GM12872 (cell line): ENCODE results near the gene UBE2L6.

Source experiments
- TF ChIP-seq, protein P1 (sequence below): IDR thresholded peaks from 3 replicates; pipeline ENCODE4 v1.5.1; 2011; ENCODE audit warnings: low read depth, mild to moderate bottlenecking, low read length, moderate library complexity; ENCODE audit not compliant: insufficient read depth

The UBE2L6 gene

DNA sequence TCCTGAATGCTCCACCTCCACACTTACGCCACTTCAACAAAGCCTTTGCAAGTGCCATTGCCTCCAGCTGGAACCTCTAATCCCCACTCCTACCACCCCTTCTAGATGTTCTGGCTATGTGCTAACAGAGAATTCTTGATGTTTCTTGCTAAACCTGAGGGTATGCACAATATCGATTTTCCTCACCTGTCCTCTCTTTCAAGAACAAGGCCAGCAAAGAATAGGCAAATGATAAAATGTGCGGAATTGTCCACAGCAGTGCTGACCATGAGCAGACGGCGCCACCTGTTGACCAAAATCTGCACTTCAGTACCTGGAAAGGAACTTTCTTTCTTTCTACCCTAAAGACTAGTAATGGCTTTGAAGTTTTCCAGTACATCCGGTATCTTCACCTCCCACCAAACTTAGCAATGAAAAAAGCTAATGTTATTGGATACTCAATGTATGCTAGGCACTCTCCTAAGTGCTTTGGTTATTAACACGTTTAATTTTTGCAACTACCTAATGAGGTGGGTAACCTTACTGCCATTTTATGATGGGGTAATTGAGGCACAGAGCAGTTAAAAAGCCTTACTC lies 40.3 kb downstream of the UBE2L6 start:
- TF ChIP-seq, protein P1, sequence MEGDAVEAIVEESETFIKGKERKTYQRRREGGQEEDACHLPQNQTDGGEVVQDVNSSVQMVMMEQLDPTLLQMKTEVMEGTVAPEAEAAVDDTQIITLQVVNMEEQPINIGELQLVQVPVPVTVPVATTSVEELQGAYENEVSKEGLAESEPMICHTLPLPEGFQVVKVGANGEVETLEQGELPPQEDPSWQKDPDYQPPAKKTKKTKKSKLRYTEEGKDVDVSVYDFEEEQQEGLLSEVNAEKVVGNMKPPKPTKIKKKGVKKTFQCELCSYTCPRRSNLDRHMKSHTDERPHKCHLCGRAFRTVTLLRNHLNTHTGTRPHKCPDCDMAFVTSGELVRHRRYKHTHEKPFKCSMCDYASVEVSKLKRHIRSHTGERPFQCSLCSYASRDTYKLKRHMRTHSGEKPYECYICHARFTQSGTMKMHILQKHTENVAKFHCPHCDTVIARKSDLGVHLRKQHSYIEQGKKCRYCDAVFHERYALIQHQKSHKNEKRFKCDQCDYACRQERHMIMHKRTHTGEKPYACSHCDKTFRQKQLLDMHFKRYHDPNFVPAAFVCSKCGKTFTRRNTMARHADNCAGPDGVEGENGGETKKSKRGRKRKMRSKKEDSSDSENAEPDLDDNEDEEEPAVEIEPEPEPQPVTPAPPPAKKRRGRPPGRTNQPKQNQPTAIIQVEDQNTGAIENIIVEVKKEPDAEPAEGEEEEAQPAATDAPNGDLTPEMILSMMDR, result peak; percentile 88

- TF ChIP-seq, protein P1, result no peak
These were observed 44.1 kb downstream of the UBE2L6 start for GRCh38 chr11:57523419-57523818.

DNA sequence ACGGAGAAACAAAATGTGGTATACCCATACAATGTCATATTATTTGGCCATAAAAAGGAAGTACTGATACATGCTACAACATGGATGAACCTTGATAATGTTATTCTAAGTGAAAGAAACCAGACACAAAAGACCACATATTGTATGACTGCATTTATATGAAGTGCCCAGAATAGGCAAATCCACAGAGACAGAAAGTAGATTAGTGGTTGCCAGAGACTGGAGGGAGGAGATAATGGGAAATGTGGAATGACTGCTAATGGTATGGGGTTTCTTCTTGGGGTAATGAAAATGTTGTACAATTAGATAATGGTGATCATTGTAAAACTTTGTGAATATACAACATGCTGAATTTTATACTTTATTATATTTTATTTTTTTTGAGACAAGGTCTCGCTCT lies 46.4 kb downstream of the UBE2L6 start:
- TF ChIP-seq, protein P1, result no peak

DNA sequence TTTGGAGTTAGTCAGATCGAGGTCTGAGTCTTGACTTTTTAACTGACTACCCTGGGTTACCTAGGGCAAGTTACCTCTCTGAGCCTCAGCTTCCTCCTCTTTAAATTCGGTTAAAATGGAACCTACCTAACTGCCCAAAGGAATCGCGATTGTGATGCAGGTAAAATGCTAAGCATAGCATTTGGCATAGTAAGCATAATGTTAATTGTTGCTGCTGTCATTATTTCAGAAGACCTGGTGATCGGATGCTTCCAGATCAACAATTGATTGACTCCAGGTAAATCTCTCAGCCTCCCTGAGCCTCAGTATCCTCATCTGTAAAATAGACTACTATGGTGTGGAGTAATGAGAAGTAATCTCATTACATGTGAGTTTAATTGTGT lies 51.4 kb downstream of the UBE2L6 start:
- TF ChIP-seq, protein P1, result no peak

- TF ChIP-seq, protein P1, result 0 out of 3 replicates have a peak, but pooled peaks have one; percentile 4
These were observed 52.0 kb downstream of the UBE2L6 start, which contains the start of gene SLC43A1 for GRCh38 chr11:57515332-57516060. SLC43A1 (minus strand) TSS chr11:57515702; CDS start chr11:57514111, 1,591 bp downstream.

DNA sequence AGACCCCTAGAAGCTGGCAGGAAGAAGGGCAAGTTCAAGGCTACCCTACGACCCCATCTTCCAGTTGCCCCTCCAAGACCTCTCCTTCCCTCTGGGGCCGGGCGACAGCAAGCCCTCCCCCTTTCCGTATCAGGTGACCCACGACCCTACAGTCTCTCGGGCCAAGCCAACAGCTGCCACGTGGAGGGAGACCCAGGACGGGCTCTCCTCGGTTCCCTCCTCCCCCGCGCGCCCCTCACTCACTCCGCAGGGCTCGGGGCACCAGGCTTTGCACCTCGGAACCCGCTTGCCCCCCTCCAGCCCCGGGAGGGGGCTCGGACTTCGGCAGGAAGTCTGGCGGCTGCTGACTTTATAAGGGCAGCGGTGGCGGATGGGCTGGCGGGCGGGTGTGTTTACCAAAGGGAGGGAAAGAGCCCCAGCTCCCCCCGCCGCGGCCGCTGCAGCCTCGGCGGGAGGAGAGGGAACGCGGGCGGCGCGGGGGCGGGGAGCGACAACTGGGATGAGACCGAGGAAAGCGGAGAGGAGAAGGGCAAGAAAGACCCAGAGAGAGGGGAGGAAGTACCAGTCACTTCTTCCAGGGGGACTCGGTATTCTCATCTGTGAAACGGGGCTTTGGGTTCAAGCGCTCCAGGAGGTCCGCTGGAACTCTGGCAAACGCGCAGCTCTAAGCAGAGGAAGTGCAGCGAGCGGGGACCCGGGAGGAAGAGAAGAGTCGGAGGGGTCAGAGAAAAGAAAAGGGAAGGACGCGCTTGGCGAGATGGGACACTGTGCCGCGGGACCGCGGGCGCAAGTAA lies 52.7 kb downstream of the UBE2L6 start:
- TF ChIP-seq, protein P1, result no peak

- TF ChIP-seq, protein P1, result no peak
These were observed 53.4 kb downstream of the UBE2L6 start for GRCh38 chr11:57513911-57514537.
